ENCODE results near the gene CPSF4.

CPSF4 gene

DNA sequence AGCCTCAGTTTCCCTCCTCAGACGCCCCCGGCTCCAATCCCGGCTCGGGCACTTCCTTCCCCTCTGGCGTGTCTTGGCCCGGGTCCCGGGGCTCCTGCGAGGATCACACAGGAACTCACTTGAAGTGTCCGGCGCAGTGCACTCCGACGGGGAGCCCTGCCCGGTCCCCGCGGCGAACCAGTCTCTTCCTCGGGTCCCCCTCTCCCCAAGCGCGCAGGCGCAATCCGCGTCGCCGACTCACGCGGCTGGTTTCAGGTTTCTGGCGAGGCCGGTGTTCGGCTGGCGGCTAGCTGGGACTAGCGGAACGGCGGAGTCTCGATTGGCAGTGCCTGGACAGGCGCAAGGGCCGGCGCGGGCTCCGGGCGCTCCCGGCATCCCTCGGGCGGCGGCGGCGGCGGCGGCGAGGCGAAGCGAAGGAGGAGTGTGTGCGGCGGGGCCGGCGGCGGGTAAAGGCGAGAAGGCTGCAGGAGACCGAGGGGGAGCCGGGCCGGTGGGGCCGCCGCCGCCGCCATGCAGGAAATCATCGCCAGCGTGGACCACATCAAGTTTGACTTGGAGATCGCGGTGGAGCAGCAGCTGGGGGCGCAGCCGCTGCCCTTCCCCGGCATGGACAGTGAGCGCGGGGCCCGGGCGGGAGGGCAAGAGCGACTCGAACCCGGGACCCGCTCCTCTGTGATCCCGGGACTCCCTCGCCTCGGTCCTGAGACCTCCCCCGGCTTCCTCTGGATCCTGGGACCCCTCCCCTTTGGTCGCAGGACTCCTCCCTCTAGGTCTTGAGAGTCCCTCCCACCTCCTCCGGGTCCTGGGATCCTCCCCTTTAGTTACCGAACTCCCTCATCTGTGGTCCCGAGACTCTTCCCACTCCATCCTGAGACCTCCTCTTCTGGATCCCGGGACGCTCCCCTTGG lies at the start of gene CPSF4, which contains the start of gene PTCD1:
TSS of gene CPSF4 (plus strand) at position 371 of the 908 bp plus-strand sequence. CDS start at position 511, 140 bp downstream.
TSS of gene PTCD1 (minus strand) at position 226 of the 908 bp plus-strand sequence. CDS start 3,556 bp downstream, outside the sequence.
- DNase-seq: peak; percentile 97

- no peak for DNase-seq
Measured at GRCh38 chr7:99389772-99390171, 49.0 kb upstream of the CPSF4 start.

GRCh38 chr7:99390941-99391602 lies 47.7 kb upstream of the CPSF4 start:
- DNase-seq: peak; percentile 21

DNA sequence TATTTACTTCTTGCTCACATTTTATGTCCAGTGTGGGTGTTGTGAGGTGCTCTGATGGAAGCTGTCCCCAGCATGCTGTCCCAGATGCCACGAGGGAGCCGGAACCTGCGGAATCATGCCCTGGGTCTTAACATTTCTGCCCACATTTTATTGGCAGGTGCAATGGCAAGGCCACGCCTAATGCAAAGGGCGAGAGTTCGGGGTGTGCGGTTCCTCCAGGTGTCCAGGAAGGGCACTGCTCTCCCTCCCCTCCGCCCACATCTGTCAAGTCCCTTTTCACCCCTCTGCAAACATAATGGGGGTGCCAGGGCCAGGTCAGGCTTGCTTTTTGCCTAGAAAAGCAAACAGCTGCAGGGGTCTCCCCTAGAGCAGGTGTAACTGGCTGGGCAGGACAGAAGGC lies 46.7 kb upstream of the CPSF4 start:
- DNase-seq: no peak

GRCh38 chr7:99392659-99393354 lies 45.9 kb upstream of the CPSF4 start:
- DNase-seq: peak; percentile 87

DNA sequence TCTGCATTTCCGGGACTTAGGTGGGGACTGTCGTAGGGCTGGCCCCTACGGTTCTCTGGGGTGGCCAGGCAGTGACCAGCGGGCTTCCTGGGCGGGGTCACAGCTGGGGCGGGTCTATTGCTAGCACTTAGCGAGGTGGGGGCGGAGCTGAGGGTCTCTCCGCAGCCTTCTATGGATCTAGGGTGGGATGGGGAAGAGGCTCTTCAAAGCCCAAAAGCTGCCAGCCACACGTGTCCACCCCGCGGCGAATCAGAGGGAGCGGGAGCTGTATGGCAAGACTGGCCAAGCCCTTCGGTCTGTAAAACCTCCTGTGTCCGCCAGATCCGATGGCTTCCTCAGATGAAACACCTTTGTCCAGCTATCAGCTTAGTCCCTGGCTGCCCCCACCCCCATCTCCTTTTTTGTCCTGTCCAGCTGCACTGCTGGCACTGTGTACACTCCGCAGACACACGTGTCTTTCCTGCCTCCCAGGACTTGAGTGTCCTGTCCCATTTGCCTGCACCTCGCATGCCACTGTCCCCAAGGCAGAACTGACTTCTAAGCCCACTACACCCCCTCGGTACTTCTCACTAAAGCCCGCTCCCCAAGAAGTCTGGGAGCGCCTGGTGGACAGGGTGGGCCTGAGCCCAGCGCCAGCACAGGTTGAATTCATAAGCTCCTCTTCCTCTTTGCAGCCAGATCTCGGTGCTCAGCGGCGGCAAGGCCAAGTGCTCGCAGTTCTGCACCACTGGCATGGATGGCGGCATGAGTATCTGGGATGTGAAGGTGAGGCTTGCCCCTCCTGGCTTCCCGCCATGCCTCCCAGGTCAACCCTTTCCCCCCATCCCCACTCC lies 45.2 kb upstream of the CPSF4 start:
- peak; percentile 80 for DNase-seq

DNA sequence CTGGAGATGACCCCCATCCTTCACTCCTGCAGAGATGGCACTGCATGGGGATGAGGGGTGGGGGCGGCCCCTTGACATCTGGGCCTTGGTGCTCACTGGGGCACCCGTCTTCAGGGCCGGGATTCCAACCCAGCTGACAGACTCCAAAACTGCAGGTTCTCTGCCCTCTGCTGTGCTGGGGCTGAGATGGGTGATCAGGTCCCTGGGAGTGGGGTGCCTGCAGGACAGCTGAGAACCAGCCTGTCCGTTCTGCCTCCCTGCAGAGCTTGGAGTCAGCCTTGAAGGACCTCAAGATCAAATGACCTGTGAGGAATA lies 44.6 kb upstream of the CPSF4 start:
- DNase-seq: no peak

DNA sequence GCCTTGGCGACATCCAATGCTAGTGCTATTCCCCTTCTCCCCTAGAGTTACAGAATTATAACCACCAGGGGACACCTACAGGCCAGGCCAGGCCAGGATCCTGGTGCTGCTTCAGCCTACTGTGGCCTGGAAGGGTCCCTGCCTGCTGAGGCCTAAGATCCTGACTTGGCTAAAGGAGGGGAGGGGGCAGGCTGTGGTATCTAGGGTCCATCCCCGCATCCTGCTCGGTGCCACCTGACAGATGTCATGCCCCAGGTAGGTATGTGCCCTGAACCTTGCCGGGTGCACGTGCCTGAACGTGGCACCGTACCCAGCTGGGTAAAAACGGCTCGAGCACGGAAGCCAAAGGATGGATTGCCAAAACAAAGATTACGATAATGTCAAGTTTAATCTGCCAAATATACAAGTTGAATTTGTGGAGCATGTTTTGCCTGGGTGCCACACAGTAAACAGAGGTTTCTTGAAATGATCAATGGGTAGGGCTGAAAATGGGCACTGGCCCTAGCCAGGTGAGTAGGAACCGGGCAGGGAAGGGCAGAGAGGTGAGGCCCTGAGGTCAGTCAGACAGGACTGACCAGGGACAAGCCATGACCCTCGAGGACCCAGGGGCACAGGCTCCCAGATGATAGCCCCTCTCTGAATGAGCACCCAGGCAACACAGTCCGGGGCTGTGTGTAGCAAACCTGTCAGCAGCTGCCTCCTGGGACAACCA lies 43.0 kb upstream of the CPSF4 start:
- no peak for DNase-seq

DNA sequence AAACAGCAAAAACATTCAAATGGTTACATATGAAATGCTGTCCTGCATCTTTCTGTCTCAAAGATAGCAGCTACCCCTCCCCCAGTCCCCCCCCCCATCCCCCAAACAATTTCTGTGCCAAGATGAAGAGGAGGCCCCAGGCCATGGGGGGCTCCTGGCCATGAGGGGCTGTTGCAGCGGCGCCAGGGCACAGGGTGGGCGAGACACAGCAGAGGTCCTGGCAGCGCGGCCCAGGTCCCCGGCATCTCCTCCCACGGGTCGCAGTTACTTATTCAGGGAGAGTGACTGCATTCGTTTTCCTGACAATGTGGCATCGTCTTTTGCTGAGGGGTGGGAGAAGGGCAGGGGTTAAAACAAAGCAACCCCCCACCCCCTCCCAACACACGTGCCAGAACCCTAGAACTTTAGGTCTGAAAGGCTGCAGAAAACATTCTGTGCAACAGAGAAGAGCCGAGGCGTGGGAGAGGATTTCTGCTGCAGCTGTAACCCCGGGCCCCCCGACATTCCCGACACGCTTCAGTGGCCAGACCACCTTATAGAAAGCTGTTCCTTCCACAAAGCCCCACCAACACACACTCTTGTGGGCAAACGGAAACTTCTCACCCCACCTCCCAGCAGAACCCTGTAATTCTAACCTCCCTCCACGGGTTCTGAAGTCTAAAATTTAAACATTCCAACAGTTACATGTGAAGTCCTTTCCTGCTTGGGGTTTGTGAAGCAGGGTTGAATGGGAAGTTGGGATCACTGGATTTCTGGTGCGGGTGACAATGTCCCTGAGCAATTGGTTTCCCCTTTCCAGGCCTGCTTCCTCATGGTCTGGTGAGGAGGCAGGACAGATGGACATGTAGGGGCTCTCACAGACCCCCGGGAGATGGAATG lies 42.1 kb upstream of the CPSF4 start:
- DNase-seq: no peak

- DNase-seq: no peak
Measured at GRCh38 chr7:99397297-99397983, 41.3 kb upstream of the CPSF4 start.

DNA sequence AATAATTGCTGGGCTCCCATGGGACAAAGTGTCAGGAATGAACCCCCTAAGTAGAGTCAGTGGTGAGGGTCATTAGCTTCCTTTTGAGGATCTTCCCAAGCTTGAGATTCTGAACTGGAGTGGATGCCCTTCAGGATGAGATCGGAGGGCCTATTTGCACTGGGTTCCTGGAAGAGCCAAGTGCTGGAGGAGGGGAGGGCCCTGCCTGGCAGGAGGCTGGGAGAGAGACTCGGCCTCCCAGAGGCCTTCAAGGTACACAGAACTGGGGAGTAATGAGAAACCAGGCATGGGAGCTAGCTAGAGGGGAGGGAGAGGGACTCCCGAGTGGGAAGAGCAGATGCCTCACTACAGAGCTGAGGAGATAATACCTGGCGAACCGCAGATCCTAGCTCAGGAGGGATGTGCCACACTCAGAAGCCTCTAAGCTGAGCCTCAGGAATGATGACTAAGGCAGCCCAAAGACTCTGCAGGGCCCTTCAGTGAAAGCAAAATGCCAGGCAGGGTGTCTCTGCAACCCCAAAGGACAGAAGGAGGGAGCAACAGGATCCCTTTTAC lies 39.8 kb upstream of the CPSF4 start:
- DNase-seq: no peak

- no peak for DNase-seq
Measured at GRCh38 chr7:99399597-99399996, 39.1 kb upstream of the CPSF4 start.

GRCh38 chr7:99402854-99403253 lies 35.9 kb upstream of the CPSF4 start:
- DNase-seq: no peak

DNA sequence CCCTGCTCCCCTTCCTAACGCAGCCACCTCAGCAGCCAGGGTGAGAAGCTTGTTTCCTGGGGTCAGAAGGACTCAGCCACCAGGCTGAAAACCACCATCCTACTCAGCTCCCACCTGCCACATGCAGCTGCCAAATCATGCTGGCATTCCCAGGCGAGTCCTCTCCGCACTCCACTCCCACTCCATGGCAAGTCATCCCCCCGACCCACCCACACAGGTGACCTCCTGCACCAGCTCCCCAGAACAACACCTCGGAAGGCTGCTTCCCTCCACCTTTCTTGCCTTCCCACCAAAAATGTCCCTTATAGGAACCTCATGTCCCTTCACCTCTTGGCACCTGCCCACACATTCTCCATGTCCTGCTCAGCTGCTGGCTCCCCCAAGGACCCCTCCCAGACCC lies 35.0 kb upstream of the CPSF4 start:
- DNase-seq: no peak

- no peak for DNase-seq
Measured at GRCh38 chr7:99404235-99404976, 34.3 kb upstream of the CPSF4 start.

DNA sequence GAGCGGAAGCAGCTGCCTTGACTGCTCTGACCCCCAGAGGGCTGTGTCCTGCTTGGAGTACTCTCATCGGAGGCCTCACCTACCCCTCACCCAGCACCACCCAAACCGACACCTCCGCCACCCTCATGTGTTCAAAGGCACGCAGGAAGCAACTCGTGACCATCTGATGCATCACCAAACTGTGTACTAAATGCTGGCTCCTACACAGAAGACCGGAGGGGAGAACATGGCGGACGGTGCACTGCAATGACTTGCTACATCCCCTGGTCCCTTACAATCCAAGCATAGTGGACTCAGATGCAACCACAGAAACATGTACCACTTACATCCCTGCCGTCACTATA lies 33.8 kb upstream of the CPSF4 start:
- DNase-seq: no peak

GRCh38 chr7:99406557-99406956 lies 32.2 kb upstream of the CPSF4 start:
- DNase-seq: no peak

DNA sequence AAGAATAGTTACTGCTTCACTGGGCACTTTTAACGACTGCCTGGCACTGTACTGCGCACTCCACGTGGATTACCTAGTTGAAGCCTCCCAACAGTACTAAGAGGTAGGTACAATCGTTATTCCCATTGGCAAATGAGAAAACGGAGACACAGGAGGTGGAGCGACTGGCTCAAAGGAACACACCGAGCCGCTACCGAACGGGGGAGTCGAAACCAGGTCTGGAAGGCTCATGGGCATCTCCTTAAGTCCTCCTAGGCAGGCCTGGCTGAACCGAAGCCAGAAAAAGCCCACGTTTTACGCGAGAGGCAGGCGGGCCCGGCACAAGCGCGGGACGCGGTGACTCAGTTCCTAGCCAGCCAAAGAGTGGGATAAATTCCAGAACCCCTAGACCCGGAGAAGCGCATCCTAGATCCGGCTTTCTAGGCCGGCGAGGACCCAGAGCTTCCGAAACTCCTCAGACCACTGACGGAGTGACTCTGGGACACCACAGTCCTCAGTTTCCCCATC lies 30.8 kb upstream of the CPSF4 start:
- DNase-seq: no peak

Data from eye (tissue), 1 donor.